Kidney glomerular epithelial cell (primary cell): ENCODE results near the gene BACE1-AS.

Experiments
- DNase-seq: peaks from one replicate; lab custom pipeline; 2025; lab: John Stamatoyannopoulos, UW

BACE1-AS gene

DNA sequence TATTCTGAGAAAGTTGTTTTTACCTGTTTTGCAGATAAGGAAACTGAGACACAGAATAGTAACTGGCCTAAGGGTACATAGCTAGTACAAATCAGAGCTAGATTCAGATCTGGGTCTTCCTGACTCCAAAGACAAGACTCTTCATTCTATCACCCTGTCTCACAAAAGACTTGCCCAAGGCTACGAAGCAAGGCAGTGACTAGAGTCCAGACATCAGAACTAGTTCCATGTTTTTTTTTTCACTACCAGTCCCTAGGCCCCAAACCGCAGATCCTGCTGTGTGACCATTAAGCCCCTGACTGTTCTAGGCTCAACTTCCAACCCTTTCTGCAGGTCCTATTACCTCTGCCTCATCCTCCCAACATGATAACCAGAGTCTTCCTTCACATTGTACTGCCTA, 1.5 kb downstream of the BACE1-AS start:
- no peak for DNase-seq

DNA sequence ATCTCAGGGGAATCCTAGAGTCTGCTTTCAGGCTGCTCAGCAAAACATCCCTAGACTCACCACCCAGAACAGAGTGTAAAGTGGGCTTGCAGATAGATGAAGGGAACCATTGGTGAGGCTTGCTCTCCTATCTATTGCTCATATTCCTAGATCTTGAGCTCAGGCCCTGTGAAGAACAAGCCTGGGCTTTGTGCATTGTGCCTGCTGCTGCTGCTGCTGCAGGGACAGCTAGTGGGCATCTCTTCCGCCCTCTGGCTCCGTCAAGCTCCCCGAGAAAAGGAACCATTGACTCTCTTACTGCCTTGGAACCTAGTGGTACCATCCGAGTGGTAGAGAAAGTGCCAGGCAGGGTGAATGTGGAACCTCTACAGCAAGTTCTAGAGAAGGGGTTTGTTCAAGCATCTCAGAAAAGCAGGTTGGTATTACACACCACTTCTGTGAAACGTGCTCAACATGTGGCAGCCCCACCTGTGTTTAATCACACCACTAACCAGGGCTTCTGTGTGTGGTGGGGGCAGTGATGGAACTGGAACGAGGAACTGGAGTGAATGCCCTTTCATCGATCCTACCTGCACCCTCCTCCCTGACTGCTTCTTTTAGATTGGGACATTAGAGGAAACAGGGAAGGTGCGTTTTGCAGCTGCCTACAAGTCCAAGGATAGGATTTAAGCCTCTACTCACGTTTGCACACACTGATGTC, 4.4 kb downstream of the BACE1-AS start:
- no peak for DNase-seq

DNA sequence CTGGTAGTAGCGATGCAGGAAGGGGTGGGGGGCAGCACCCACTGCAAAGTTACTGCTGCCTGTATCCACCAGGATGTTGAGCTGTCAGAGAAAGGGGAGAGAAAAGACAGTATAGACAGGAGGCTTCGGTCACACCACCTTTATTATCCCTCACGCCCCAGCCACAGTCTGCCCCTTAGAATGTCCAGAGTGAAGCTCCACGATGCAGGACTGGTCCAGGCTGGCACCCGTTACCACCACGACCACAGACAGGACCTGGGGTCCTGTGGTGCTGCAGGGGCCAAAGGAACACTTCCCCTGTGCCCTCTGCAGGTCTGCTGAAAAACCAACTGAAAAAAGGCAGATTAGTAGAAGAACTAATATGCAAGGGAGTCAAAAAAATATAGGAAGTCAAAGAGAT, 5.7 kb downstream of the BACE1-AS start:
- no peak for DNase-seq

DNA sequence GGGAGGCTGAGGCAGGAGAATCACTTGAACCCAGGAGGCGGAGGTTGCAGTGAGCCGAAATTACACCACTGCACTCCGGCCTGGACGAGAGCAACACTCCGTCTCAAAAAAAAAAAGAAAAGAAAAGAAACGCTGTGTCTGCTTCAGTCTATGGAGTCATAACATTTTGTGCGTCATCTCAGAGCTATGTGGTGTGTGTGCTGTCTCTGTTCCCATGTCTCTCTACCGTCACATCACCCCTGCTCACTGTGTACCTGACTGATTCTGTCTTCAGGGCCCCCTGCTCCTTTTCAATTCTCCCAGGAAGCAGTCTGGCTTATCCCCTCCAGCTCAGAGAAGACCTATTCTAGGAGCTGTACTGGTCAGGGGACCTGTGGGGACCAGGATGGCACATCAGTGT, 7.0 kb downstream of the BACE1-AS start:
- no peak for DNase-seq

DNA sequence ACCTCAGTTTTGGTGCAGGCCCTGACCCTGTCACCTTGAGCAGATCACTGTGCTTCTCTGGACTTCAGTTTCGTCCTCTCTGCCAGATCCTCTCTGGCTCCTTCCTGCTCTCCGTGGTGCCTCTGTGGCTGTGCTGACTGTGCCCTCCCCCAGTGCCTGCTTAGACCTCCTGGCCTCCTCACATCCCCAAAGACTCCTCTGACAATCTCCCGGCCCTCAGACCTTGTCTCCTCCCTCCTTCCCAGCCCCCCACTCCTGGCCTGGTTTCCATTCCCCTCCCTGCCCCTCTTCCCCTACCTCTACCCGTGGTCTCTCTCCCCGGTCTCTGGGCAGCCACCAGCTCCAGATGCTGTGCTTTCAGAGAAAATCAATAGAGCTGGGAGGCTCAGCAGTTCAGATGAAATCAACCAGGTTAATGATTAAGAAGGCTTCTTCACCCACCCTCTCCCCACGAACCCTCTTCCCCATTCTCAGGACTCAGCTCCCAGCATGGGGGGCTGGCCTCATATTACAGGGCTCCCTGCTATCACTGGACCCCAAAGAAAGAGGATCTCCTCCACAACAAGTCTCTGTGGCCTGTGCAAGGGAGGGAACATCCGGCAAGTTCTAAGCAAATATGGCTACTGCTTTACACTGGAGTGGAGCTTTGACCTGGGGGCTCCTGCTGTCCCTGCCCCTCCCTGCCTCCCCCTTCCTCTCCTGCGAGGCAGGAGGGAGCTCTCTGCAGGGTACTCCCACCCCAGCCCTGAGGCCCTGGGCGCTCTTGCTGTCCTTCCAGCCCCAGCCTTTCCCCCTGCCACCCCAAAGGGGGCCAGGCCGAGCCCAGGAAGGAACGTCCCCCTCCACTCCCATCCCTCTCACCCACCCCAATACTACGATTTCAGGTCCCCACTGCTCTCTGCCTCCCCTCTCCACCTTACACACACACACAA, 8.5 kb downstream of the BACE1-AS start:
- no peak for DNase-seq

DNA sequence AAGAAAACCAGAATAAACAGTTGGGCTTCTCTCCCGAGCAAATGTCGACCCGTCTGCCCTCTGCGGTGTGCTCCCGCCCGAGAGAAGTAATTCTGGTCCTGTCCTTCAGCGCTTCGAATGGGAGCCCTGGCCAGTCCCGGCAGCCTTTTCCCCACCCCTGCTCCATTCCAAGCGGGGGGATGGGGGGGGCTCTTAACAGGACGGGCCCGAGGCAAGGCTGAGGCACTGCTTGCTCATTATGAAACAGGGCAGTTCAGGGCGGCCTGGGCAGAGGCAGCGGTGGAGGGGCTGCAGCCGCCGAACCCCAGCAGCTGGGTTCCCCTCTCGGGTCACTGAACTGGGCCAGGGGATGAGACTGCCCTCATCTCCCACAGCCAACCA, 9.1 kb downstream of the BACE1-AS start:
- no peak for DNase-seq

DNA sequence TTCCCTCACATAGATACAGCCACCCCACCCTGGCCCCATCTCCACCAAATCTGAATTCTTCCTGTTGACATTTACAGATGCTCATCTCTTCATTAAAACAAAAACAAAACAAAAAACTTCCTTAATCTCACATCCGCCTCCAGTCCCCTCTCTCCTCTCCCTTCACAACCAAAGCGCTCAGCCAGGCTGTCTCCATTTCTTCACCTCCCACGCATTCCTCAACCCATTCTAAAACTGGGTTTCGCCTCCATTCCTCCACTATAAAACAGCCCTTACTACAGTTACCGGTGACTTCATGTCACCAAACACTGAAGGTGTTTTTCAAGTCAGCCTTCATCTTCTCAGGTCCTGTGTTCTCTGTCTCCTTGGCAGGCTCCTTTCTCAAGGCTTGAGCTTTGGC, 9.6 kb downstream of the BACE1-AS start:
- DNase-seq = no peak

DNA sequence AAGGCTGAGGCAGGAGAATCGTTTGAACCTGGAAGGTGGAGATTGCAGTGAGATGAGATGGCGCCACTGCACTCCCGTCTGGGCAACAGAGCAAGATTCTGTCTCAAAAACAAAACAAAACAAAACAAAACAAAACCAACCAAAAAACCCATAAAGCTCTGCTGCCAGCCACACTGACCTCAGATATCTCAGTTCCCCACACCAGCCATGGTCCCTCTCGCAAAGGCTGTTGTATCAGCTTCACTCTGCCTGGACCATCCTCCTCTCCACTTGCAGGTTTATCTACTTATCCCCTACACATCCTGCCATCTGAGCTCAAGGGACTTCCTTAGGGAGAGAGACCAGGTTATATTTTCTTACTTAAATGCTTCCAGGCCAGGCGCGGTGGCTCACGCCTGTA, 11.1 kb downstream of the BACE1-AS start:
- no peak for DNase-seq

DNA sequence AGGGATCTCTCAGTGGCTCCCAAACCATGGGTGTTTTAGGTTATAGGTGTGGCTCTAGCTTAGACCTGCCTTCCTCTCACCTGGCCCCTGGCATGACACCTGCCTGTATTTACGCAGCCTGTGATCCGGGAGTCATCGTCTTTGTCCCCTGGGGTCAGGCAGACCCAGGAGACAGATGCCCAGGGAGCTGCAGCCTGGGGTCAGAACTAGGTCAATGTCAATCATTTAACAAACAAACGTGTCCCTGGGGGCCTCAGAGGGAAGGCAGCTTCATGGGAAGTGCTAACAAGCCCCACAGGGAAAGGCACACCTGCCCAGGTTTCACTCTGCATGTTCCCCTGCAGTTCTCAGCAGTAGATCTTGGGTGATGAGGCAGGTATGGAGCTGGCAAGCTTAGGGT, 12.0 kb downstream of the BACE1-AS start:
- DNase-seq = no peak

DNA sequence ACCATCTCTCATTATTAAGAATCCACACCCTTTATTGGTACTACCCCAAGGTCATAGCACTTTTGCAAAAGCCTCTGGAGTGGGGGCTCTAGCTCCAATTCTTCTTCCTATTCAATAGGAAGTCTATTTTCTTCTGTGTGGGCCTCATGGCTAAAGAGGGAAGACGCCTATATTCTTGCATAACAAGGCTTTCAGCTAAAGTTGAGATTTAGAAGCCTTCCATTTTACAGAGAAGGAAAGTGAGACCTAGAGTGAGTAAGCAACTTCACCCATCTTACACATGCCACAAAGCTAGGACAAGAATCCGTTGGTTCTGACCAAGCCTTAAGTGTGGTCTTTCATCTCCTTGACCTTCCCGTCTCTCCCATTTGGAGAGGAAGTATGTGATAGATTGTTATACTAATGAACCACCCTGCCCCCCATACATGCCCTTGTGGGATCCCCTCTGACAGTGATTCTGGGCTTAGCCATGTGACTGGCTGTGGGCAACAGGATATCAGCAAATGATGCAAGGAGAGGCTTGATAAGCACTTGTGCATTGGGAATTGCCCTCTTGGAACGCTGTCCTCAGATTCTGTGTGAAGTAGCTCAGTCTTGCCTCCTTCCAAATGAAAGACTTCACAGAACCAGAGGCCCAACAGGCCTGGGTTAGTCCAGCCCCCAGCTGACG, 12.6 kb downstream of the BACE1-AS start:
- no peak for DNase-seq

DNA sequence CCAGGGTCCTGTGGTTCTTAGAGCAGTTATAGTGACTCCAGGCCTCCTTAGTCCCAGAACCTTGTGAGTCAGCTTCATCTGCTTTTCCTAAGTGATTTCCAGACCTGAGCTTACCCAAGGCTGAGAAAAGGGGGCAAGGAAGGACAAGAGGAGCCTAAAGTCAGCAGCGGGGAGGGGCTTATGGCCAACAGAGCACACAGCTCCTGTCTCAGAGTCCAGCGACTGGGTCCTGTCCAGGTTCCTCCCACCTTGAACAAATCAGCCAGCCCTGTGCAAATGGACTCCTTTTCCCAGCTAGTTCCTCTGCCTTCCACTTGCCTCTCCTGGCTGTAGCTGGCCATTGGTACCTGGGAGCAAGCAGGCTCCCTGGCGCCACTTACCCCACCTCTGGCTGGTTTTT, 14.0 kb downstream of the BACE1-AS start:
- no peak for DNase-seq

DNA sequence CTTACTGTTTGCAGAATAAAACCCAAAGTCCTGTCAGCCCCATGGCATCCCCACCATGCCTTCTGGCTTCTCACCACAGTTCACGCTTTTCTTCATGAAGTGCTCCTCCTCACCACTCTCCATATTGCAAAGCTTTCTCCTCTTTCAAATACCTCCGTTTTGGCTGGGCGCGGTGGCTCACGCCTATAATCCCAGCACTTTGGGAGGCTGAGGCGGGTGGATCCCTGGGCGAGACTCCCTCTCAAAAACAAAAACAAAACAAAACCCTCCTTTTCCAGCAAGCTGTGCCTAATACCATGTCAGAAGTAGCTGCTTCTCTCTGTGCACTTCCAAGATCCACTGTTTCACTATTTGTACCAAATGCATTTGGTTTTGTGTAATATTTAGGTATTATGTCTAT, 18.2 kb downstream of the BACE1-AS start:
- no peak for DNase-seq

DNA sequence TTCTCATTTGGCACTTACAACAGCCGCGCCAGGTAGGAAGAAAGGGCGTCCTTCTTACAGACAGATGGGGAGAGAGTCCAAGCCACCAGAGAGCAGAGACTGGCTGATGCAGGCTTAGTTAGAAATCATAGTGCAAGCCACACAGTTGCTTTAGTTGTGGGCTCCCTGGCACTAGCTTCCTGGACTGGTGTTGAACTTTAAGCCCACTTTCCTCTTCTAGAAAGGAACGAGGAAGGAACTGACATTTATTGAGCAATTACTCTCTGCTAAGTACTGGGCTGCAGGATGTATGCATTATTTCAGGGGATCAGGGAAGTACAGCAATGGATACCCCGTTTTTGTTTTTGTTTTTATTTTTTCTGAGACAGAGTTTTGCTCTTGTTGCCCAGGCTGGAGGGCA, 21.9 kb downstream of the BACE1-AS start:
- no peak for DNase-seq

DNA sequence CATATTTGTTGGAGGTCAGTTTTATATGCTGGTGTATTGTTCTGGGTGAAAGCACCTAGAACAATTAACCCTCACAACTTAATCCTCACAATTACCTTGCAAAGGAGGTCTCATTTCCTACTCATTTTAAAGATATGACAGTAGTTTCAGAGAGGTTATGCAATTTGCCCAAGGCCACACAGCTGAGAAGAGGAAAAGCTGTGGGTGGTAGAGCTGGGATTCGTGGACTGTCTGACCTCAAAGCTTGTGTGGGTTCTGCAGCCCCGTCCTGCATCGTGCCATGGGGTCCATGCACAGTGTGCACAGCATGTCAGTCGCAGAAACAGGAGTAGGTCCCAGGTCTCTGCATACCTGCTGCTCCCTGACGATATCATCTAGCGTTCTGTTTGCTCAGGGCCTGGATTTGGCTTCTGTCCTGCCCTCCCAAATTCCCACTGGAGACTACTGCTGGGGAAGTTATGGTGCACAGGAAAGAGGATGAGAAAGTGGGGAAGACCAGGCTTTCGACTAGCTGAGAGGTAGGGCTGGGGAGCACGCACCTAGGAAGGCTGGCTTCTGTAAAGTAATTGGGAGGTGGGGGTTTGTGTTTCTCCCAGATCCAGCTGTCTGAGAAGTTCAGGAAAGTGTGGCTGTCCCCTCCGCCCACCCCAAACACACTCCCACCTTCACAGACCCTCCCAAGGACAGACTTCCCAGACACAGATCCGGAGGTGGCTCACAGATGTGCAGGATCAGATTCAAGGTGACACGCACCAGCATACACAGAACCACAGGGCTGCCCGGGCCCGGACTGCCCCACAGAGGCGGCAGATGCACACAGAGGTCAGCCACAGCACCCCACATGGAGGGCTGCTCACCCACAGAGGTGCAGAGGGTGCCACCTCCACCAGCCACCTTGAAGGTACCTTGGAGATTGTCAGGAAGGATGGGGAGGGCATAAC, 23.0 kb downstream of the BACE1-AS start:
- no peak for DNase-seq

DNA sequence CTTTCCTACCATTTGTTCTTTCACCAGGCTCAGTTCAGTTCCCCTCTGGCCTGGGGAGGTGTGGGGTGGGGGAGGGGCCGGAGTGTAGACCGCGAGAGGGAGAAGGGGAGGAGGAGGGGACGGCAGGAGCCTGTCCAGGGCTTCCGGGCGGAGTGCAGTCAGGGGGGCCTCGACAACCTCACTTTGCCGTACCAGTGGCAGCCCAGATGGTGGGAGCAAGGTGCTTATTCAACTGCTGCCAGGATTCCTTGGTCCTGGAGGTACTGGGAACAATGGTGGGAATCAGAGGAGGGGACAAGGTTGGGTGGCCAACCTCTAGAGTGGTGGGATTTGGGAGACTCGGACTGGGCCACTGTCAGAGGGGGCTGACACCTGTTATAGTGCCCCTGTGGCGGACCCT, 23.7 kb downstream of the BACE1-AS start:
- DNase-seq = no peak

DNA sequence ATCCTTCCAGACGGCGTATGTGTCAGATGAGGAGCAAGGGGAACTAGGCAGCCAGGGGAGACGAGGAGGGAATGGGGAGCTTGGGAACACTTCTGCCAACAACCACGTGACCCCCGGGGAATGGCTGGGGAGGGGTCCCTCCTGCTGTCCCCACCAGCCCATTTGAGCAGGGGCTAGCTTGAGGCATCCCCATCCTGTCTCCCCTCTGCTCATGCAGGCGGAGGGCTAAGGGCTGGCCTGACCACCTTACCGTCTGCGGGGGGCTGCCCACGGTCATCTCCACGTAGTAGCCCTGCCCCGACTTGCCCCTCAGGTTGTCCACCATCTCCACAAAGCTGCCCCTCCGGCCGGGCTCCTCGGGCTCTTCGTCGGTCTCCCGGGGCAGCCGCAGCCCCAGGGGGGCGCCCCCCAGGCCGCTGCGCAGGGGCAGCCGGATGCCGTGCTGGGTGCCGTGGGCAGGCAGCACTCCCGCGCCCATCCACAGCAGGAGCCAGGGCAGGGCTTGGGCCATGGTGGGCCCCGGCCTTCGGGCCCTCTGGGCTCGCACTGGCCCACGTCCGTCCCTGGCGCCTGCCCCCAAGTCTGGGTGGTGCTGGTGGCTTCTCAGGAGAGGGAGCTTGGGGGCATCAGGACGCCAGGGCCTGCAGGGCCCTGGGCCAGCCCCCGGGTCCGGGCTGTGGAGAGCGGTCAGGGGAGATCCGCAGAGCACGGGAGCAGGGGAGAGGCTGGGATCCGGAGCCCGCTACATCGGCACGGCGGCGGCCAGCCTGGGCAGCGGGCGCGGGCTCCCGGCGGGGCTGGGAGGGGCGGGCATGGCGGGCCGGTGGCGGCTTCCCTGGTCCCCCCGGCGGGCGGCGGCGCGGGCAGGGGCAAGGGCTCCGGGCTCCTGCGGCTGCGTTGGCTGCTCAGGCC, 24.4 kb downstream of the BACE1-AS start:
- DNase-seq = no peak

DNA sequence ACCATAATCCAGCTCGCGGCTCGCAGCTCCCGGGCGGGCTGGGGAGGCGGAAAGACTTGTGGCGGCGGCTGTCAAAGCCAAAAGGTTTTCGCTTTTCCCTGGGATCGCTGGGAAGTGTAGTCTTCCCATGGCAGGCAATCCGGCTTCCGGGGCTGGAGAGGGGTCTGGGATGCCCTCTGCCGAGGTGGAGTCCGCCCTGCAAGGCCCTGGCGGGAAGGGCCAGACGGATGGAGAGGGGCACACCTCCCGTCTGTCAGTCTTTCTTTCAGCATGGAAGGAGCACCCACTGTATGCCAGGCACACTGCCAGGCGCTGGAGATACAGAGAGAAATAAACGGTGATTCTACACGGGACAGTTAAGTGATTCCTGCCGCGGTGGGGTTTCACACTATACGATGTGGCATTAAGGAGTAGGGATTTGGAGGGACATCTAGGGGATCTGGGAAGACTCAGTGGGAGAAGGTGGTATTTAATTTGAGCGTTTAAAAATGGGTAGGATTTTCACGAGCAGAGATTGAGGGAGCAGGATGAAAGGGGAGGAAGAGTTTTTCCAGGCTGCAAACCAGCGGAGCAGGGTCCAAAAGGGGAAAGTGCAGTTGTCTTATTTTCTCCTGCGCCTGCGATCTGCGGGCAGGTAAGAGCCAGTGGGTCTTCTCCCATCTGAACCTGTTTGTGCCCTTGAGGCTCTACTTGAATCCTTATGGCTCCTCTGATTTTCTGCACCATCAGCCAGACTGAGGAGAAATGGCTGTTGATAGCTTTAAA, 25.2 kb downstream of the BACE1-AS start, which contains the start of gene BACE1:
TSS of gene BACE1 (minus strand) at position 60 of the 765 bp plus-strand sequence. CDS start 461 bp downstream, outside the sequence.
- peak; percentile 60 for DNase-seq

DNA sequence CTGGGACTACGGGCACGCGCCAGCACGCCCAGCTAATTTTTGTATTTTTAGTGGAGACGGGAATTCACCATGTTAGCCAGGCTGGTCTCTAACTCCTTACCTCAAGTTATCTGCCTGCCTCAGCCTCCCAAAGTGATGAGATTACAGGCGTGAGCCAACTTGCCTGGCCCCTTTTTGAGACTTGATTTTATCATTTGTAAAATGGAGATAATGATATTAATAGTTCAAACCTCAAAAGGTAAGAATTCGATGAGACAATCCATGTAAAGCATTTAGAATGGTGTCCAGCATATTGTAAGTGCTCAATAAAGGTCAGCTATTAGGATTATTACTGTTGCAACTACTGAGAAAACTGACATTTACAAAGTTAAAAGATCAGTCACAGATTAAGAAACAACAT, 27.6 kb downstream of the BACE1-AS start:
- DNase-seq = no peak

DNA sequence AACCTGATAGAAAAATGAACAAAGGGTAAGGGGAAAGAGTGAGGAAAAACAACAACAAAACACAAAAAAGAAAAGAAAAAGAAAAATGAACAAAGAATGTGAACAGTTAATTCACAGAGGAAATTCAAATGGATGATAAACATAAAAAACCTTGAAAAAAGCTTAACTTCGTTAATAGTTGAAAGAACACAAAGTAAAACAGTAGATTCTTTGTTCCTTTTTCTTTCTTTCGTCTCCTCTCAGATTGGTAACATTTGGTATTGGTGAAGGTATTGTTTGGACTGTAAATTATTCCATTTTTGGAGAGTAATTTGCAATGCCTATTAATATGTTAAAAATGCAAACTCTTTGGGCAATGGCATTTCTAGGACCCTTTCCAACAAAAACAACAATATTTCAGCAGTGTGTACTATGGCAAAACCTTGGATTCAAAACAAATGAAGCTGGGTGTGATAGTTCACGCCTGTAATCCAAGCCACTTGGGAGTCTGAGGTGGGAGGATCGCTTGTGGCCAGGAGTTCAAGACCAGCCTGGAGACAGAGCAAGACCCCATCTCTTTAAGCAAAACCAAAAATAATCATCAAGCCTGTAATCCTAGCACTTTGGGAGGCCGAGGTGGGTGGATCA, 28.2 kb downstream of the BACE1-AS start:
- DNase-seq = peak; percentile 40
